DLD1 (cell line): ENCODE results near the gene ENOSF1.
"Not testable (repeated sequence)": the region's sequence is repeated elsewhere in the genome, so short reads cannot be mapped to it uniquely, and the experiment has no call there.

Experiments
- in situ Hi-C: cut with HindIII; loops from 2 replicates; pipeline ENCODE4 v1.10.0; 2017; ENCODE audit warnings: low sequenced_read_pairs

The ENOSF1 gene

GRCh38 chr18:708096-708495 is 4.3 kb downstream of the ENOSF1 start:
- in situ Hi-C loops = no loop called here

GRCh38 chr18:706405-706804 is 6.0 kb downstream of the ENOSF1 start:
- in situ Hi-C loops = no loop called here

- in situ Hi-C loops = no loop called here
Observed at GRCh38 chr18:703213-703967, 9.0 kb downstream of the ENOSF1 start.

- in situ Hi-C loops = no loop called here
Observed at GRCh38 chr18:697800-698199, 14.6 kb downstream of the ENOSF1 start.

DNA sequence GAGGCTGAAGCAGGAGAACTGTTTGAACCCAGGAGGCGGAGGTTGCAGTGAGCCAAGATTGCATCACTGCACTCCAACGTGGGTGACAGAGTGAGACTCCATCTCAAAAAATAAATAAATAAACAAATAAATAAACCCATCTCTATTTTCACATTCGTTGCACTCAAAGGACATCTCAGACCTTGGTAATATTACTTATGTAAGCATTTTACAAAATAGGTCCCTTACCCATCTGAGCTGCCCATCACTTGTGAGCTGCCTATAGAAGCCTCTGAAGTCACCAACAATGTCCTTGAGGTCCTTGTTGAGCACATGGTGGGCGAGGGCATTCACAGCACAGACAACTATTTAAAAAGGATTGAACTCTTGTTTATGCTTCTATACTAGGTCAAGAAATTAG is 15.4 kb downstream of the ENOSF1 start:
- in situ Hi-C loops = no loop called here

DNA sequence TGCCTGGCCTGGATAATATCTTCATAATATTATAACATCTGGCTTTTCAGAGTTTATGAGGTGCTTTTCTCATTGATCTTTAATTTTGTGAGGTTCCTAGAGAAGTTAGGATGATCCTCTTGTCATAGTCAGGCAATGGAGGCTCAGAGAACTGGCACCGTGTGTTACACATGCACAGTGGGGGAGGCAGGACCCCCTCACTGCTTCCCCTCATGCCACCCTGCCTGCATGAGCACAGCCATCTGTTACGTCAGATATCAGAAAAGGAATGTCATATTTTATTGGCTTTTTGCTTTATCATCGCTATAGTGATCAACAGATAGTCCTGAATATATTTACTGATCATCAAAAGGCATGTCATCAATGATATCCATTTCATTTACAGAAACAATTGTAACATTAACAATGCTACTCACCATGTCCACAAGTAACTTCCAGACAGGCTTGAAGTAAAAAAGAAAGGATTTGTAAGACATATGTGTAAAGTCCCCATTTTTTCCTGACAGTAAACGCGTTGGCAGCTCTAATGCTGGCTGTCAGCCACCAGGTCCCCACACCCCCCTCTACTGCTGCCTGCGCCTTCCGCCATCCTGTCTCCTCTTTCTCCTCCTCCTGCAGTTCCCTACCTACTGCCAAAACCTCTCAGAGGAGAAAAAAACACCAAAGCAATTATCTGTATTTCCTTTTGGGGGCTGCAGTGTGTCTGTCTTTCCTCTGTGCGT is 18.8 kb downstream of the ENOSF1 start:
- in situ Hi-C loops = no loop called here

- in situ Hi-C loops = no loop called here
Observed at GRCh38 chr18:692824-693223, 19.6 kb downstream of the ENOSF1 start.

DNA sequence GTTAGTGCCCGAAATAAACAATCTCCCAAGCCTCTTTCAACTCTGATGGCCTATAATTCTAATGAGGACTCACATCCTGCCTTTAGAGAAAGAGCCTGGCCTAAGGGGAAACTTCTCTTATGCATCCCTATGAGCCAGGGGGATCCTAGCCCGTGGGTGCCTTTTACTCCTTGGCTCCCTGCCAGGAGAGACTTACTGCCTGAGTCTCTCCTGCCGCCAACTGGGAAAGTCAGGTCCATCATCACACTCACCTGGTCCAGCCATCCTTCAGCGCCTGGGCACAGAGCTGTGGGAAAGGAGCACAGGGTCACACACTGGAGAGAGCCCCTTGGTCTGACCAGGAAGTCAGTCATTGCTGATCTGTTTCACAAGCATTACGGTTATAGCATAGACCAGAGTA is 24.1 kb downstream of the ENOSF1 start:
- in situ Hi-C loops = no loop called here

GRCh38 chr18:686339-687111 is 25.9 kb downstream of the ENOSF1 start:
- in situ Hi-C loops = no loop called here

- in situ Hi-C loops = no loop called here
Observed at GRCh38 chr18:685438-685837, 27.0 kb downstream of the ENOSF1 start.

DNA sequence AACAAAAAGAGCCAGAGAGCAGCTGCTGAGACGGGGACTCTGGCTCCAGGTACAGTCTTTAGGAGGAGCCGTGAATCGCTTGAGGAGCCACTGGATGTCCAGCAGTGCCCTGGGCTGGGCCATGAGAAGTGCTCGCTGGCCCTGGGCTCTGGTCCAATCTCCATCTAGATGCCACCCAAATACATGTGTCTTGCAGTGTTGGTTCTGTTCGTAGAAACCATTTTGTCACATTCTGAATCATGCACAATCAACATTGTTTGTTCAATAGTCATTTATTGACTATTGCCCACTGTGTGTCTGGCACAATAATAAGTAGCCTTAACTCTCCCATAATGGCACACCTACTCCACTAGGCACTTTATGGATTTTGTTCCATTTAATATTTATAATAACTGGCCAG is 28.9 kb downstream of the ENOSF1 start:
- in situ Hi-C loops = no loop called here

DNA sequence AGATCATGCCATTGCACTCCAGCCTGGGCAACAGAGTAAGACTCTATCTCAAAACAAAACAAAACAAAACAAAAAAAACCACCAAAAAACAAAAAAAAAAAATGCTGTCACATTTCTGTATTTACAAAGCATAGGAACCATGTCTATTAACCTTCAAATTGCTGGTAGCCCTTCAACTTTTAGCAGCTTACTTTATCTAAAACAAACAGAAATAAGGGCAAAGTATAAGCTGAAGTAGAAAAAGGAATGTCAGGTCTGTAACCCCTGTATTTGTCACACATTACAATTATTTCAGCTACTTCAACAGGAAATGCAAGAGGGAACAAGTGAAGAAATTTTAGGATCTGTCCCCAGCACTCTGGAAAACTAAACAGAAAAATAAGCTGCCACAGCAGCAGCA is 29.6 kb downstream of the ENOSF1 start:
- in situ Hi-C loops = no loop called here

DNA sequence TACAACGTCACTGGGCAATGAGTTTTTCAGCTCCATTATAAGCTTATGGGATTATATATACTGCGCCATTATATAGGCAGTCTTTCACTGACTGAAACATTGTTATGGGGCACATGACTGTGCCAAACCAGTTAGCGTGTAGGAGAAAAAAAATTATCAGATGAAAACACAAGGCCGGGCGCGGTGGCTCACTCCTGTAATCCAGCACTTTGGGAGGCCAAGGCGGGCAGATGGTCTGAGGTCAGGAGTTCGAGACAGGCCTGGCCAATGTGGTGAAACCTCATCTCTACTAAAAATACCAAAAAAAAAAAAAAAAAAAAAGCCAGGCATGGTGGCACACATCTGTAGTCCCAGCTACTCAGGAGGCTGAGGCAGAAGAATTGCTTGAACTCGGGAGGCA is 30.0 kb downstream of the ENOSF1 start:
- in situ Hi-C loops = not testable (repeated sequence)

- in situ Hi-C loops = no loop called here
Observed at GRCh38 chr18:681985-682384, 30.4 kb downstream of the ENOSF1 start.

GRCh38 chr18:680392-680791 is 32.0 kb downstream of the ENOSF1 start:
- in situ Hi-C loops = no loop called here

GRCh38 chr18:679516-679915 is 32.9 kb downstream of the ENOSF1 start:
- in situ Hi-C loops = no loop called here

DNA sequence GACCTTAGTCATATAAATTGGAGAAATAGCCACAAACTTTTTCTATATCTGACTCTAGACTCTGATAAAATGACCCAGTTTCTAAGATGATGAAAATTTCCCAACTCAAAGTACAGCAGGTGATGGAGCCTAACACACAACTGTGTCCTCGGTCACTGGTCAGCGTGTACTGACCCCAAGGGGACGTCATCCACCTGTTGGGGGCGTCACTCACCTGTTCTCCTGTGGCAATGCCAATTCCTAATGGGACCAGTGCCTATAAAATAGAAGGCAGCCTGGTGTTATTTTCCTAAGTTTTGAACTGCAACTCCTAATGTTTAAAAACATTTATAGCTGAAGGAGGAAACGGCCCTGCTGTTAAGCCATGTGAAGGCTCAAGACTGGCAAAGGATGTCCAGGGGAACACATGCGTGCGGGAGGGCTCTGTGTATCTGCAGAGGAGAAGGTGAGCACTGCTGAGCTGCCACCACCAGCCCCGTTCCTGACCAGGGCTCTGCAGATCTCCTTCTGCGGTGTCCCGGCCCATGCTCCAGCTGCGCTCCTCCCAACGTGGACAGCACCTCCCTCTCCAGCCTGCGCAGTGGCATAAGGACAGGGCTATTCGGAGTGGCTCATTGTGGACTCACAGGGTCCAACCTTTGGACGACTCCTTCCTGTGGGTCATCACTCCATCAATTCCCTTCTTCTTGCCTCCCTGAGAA is 33.8 kb downstream of the ENOSF1 start:
- in situ Hi-C loops = no loop called here

DNA sequence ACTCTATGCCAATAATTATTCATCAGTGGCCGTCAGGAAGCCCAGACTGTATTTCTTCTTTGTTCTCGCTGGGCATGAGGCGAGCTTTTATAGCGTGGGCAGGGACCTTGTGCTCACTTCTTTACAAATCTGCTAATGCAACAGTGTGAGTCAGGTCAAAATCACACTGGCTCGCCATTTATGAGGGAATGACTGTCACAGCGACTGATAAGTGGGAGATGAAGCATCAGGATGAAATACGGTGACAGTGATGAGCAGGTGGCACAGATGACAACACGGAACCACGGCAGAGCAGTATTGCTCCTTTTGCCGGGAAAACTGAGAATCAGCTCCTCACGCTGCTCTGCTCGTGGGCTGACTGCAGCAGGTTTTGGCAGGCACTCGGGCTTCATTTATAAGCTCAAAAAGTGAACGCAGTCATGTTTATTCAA is 34.5 kb downstream of the ENOSF1 start:
- in situ Hi-C loops = no loop called here

GRCh38 chr18:677145-677544 is 35.3 kb downstream of the ENOSF1 start:
- in situ Hi-C loops = no loop called here

DNA sequence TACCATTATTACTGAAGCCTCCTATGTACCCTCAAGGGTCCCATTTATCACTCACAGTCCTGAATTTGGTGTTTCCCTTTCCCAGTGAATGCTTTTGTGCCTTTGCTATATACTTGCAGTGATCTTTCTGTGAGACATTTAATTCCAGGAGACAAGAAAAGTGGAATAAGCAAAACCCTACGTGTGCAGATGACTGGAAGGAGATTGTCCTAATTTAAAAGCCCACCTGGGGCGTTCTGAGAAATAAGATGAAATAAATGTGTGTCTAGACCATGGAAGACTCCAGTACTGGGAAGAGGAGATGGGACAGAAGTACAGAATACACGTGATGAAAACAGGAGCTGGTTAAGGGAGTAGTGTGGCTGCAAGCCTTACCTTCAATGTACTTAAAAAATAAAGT is 35.7 kb downstream of the ENOSF1 start:
- in situ Hi-C loops = no loop called here

GRCh38 chr18:676069-676468 is 36.4 kb downstream of the ENOSF1 start:
- in situ Hi-C loops = no loop called here
